ENCODE data around the gene UNC13C.

UNC13C gene

DNA sequence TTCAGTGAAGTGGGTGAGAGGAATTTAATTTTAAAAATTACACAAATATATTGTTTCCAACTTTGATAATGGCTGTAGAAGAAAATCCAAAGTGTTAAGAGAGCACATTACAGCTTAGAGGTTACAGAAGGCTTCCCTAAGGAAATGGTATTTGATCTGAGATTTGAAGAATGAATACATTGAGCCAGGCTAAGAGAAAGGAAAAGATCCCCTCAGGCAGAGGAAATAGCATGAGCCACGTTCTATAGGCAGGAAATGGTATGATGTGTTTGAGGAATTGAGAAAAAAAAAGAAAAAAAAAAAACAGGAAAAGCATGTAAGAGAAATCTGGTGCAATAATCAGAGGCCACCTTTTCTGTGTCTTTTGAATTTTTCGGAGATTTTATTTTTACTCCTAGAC is 48.6 kb downstream of the UNC13C start:
- no peak for DNase-seq

DNA sequence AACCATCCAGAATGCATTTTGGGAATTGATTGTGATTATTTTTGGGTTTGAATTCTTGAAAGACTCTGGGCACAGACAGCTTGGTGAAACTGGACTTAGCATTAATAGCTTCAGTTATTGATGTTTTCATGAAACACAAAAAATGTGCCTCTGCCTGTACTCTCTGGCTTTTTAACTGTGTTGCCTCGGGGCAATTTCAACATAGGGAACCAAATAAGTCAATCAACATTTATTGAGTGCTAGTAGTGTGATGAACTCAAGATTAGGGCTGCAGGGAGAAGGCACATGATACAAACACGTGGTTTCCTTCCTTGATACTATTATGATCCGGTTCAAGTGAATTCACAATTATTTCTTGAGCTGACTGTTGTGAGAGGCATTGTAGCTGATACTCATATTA is 50.8 kb downstream of the UNC13C start:
- no peak for DNase-seq

DNA sequence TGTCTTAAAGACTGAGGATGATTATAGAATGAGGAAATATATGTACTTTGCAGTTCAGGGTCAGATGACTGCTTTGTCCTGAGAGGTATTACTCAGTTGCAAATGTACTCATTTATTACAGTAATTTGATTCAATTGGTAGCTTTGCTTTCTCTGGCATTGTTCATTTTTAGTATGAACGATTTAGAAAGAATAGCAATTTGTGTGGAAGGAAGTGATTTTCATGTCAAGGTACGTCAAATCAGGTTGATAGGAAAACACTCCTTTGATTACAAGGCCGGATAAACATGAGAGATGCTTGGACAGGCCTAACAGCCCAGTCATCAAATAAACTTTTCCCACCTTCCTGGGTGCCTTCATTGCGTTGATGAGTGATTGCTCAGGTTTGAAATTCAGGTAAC is 53.8 kb downstream of the UNC13C start:
- DNase-seq: no peak

DNA sequence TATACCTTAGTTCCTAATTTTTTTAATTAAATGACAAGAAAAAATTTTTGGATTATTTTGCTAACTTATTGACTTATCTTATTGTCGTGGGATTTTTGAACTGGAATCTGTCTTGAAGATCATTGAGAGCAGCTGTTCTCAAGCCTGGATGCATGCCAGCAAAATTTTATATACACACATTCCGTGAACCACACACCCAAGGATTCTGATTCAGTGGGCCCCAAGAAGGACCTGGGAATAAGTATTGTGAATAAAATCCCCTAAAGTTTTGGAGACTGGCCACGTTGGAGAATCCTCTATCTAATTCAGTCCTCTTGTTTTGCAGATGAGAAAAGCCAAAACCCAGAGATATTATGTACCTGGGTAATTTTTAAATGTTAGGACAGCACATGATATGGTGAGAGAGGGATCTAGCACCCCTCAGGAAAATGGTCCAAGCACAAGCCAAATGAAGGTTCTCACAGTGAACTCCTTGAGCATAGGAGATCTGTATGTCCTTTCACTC is 55.2 kb downstream of the UNC13C start:
- no peak for DNase-seq

DNA sequence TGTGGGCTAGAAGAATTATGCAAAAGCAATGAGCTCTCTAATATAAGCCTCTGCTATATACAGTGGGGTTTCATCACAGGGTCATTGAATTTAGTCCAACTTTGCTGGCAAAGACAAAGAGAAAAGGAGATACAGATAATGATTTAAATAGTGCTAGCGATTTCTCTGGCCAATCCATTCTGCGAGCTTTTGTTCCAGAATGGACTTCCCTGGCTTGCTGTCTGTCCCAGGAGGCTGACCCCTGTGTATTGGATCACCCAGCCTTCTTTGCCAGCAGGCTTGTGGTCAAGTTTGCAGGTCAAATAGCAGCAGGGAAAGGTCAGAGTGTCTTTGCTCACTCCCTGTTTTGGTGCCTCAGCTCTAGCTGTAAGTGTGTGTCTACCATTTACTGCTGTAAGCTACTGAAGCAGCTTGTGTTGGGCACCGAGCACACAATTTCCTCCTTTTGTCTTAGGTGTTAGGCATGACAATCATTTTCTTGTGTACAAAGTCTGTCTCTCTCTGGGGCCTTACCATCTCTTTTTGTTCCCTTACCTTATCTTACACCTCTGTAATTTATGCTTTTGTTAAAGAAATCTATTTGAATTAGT is 55.7 kb downstream of the UNC13C start:
- no peak for DNase-seq

DNA sequence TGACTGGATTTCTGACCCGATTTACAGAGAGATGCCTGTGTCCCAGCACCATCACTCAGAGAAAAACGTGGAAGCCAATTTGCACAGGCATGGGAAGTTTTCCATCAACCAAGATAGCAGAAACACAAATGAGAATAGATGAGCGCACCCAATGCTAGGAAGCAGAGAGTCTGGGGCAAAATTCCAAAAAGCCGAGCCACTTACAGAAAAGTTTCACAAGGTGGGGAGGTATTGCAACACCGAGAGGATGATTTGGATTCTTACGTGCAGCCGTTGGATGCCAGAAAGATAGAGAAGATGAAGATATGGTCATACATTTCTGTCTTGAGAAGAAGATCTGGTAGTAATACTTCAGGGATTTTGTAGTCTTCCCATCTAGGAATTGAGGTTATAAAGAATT is 57.4 kb downstream of the UNC13C start:
- DNase-seq: no peak

DNA sequence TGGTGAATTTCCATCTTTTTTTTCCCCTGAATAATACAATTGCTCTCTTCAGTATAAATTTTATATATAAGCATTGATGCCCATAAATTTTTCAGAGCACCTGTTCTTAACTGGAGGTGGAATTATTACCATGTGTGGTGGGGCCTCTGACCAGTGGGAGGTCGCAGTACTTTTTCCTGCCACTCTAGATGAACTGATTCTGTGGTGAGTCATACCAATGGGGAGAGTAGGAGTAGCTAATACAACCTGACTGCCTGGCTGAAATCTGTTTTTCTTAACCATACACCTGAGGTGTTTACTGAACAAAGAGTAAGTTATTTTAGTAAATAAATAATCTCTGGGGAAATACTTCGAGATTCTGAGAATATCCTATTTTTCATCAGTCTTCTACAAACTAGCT is 67.2 kb downstream of the UNC13C start:
- no peak for DNase-seq

DNA sequence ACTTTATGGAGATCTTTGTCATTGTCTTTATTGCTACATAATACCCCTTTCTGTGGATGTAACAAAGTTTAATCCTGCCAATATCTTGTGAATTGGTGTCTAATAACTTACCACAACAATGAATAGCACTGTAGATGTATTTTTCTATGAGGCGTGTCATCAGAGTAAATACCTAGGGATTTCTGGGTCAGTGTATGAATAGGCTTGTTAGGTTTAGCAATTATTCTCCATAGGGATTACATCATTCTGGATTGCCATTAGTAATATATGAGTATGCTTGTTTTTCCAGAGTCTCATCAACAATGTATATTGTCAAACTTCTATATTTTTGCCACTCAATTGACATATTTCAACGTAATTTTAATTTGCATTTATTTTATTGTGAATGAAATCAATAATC is 67.9 kb downstream of the UNC13C start:
- DNase-seq: no peak

DNA sequence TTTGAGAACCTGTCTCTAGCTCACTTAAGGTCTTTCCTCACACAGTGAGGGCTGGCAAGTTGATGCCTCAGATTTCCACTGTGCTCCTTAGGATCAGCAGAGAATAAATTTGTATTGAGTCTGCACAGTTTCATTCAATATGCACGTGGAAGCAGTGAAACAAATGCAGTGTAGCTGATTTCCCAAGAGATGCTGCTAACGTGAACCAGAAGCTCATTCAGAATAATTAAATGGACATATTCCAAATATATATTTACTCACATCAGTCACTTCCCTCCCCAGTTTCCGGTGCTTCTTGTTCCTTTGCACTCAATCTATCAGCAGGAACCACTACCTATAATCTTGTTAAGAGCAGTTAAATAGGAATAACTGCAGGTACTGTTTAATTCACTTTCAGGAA is 86.1 kb downstream of the UNC13C start:
- DNase-seq: no peak

DNA sequence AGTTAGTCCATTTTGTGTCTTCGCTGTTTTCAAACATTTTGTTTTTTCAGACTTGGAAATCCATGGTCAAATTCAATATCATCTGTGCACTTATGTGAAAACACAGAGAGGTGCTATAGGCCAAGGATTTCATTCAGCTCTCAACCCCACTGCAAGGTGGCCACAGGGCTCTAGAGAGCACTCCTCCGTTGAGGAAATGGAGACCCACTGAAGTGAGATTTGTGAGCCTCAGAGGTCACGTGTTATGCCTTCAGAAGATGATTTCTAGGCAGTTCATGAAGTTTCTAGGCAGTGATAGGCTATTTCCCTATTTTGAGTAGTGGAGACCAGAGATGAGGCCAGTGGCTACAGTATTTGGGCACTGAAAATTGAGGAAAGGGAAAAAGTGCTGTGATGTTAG is 88.2 kb downstream of the UNC13C start:
- no peak for DNase-seq

DNA sequence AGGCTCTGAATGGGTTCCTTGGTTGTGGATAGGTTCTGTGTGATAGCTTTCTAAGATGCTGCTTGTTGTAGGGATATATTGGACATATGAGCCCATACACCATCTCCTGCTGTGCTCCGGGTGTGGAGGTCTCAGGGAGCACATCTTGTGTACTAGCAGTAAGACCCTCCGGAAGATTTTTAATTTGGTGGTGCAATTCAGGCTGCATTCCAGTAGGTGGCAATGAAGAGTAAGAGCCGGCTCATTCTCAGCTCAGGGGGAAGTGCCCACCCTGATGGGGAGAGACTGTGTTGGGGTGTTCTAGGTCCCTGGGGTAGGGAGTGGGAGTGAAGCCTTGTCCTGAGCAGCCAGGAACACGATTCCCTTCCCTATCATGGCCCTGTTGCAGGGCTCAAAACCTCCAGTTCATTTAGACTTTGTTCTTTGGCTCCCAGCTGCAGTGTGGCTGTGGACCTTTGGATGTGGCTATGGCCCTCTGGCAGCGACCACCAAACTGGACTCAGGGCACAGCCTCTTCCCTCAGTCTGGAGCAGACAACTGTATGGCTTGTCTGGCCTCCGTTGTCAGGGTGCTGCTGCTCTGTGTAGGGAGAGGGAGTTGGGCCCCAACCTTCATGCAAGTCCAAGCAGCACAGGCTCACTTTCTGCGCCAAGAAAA is 104.7 kb downstream of the UNC13C start:
- peak; percentile 6 to 53 for DNase-seq

DNA sequence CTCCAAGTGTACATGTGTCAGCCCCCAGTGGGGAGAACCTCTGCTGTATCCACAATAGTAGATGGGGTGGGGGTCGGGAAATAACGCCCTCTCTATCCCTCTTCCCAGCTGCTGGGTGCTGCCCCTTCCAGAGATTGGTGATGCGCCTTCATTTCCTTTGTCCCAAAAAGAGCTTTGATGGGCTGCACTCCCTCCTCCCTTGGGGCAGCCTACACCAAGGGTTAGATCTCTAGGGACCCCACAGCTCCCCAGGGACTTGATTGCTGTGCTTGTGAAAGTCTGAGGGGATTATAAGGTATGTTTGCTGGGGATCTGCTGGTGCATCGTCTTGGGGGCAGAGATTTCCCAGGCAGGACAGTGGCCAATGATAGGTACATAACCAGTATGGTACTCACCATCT is 105.3 kb downstream of the UNC13C start:
- no peak for DNase-seq

DNA sequence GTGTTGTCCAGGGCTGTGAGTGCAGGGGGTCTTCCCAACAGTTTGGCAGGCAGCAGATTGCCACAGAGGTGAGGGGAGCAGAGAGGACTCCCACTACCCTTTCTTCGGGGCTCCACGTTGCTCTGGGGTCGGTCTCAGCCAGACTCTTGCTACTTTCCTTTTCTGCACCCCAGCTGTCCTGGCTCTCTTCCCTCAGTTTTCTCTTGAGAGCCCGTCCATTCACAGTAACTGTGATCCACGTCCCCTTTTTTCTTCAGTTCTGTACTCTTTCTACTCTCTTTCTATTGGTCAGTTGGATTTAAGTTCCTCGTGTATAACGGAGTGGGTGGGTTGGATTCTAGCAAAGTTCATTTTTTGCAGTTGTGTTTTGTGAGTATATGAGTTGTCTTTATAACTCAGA is 105.8 kb downstream of the UNC13C start:
- no peak for DNase-seq

DNA sequence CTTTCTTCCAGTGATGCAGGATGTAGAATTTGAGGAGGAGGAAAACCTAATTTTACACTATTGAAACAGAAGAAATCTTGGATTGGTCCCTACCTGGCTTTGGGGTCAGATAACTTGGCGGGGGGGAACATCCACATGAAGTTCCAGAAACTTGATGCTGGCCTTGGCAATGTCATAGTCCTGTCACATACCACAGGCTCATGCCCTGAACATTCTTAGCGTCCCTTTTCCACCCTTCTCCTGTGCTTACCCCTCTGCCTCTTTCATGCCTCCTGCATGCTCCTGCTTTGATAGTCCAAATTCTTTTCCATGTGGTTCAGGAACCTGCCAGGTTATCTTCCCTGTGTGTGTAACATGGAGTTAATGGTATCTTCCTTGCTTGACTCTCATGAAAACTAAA is 110.6 kb downstream of the UNC13C start:
- no peak for DNase-seq

DNA sequence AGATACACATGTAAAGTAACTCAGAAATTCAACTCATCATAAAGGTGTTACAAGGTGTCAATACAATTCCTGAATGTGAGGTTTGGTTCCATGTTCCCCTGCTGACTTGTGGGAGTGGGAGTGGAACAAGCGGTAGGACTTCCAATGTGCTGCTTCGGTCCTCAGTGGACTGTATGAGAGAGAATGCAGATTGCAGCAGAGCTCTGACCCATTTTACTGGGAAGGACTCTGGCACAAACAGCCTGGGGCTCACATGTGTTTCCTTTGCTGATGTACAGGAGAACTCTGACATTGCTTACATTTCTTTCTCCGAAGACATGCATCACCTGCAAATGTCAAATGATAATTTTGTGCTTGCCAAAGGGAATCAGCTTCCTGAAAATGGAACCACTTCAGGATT is 111.5 kb downstream of the UNC13C start:
- no peak for DNase-seq

DNA sequence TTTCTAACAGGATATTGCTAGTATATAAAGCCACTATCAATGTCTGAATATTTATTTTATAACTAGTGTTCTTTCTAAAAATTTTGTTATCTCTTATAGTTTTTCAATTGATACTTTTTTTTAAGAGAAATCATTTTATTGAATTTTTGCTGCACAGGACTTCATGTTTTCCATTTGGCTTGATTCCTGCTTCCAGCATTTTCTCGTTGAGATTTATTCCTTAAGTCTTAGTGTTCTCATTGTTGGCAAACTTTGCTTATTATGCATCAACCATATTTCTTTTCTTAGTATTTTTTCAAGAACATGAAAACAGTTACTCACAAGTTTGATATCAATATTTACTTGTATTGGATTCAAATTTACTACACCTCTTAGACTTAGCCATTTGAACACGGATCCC is 113.4 kb downstream of the UNC13C start:
- DNase-seq: no peak

DNA sequence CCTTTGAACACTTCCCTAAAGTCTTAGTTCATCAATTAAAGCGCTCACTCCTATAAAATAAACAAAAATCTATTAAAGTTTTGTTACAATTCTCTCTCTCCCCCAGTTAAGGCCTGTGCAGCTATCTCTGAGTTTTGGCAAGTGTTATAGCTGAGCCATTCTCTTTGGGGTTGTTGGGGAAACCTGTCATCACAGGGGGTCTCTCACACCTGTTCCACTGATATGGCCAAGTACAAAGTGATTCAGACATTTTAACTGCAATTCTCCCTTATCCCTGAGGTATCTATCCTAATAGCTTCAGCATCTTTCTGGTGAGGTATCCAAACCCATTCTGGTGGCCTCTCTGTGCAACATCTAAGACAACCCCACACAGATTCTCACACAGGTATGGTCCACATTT is 116.4 kb downstream of the UNC13C start:
- no peak for DNase-seq

DNA sequence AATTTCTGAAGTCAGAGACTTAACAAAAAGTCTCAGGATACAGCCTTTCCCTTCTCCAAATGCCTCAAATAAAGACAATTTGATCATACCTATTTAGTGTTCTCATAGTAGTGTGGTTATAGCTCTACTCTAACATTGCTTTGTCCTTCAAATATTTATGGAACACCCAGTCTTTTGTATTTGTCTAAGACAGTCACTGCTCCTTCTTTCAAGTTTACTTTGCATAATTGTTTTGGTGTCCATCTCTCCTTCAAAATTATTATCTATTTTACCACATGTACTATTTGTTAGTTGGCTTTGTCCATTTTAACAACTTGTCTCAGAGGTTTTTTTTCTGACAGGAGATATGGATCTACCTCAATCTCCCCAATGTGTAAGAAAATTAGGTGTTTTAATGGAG is 118.8 kb downstream of the UNC13C start:
- no peak for DNase-seq

DNA sequence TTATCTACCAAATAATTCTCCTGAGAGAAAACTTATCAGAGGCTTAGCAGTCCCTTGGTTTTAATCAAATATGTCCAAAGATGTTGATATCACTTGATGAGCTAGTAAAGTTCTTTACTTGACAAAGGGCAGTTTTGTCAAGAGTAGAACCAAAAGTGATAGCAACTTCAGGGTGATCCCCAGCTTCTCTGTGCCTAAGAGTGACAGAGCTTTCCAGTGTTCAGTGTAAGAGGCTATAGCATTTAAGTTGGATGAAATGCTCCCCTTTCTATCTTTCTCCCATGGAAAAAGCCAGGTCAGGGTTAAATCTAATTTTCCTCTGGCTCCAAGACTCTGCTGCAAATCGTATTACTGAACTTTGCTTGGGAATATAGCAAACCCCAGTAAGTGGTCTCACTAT is 120.8 kb downstream of the UNC13C start:
- DNase-seq: no peak

DNA sequence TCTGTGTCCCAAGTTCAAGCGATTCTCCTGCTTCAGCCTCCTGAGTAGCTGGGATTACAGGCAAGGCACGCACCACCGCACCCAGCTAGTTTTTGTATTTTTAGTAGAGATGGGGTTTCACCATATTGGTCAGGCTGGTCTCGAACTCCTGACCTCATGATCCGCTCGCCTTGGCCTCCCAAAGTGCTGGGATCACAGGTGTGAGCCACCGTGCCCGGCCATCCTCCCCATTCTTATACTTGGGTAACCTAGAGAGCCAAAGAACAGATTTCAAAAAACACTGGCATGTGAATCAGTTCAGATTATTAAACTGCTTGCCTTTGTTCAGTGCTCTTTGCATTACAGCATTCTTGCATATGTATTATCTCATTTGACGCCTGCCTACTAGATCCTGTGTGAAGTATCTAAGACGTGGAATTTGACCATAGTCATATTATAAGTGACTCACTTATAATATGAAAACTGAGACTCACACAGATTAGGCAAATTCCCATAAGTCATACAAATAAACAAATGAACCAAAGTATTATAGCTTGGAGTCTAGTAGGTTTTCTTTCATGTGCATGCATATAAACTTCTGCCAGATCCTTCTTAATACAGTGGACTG is 123.5 kb downstream of the UNC13C start:
- no peak for DNase-seq

DNA sequence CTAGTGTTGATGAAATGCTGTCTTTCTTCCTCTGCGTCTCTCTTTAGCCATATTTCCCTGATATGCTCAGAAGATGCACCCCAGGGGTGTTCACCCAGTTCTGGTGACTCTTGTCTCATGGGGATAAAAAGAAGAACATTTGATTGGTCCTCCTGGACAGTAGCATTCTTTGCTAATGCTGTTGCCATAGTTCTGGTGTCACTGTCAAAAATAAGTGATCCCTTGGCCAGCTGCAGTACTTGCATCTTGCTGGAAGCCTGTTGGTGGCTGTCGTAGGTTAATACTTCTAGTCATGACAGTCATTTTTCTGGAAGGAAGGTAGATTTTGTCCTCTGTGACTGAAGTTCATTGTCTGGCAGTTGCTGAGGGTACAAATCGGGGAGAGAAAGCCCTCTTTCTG is 124.5 kb downstream of the UNC13C start:
- DNase-seq: no peak

DNA sequence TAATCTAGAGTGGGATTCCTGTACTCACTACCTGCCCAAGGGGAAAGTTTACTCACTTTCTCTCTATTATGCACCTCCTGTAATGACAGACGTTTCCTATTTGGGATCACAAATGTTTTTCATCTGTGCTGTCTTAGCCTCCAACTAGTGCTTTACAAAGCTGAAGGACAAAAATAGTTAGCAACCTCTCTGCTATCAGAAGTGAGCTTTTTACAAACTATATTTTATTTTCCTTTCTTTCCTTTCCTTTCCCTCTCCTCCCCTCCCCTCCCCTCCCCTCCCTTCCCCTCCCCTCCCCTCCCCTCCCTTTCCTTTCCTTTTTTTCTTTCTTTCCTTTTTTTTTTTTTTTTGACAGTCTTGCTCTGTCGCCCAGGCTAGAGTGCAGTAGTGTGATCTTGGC is 130.8 kb downstream of the UNC13C start:
- DNase-seq: no peak

DNA sequence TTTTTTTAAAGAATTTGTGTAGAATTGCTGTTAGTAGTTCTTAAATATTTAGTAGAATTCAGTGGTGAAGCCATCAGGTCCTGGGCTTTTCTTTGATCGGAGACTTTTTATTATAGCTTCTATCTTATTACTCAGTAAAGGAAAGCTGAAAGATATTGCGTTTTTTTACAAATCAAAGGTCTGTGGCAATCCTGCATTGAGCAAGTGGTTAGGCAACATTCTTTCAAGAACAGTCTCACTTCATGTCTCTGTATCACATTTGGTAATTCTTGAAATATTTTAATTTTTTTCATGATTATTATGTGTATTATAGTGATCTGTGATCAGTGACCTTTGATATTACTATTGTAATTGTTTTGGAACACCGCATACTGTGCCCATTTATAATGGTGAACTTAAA is 140.8 kb downstream of the UNC13C start:
- DNase-seq: no peak

DNA sequence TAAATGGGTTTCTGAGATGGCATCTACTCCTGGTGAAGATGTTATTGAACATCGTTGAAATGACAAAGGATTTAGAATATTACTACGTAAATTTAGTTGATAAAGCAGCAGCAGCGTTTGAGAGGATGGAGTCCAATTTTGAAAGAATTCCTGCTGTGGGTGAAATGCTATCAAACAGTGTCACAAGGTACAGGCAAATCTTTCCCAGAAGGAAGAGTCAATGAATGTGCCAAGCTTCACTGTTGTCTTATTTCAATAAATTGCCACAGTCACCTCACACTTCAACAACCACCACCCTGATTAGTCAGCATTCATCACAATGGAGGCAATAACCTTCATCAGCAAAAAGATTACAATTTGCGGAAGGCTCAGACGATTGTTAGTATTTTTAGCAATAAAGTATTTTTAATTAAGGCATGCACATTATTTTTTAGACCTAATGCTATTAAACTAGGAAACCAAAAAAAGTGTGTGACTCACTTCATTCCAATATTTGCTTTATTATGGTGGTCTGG is 142.8 kb downstream of the UNC13C start:
- DNase-seq: no peak

DNA sequence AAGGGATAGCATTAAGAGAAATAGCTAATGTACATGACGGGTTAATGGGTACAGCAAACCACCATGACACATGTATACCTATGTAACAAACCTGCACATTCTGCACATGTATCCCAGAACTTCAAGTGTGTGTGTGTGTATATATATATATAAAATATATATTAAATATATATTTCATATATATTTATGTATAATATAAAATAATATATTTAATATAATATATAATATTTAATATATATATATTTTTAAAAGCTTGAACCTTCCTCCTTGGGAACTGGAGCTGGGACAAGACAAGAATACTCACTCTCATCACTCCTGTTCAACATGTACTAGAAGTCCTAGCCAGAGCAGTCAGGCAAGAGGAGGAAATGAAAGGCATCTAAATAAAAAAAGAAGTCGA is 149.3 kb downstream of the UNC13C start:
- no peak for DNase-seq
